SU-DHL-6 (cell line): ENCODE measurements around the gene CNTFR.

Experiments used
- EZH2phosphoT487 ChIP-seq: fragments of 200-600 bp; sonication (generic), shearing (Covaris generic); conservative IDR thresholded peaks from 2 replicates; pipeline ENCODE4 v1.6.1; 2018; ENCODE audit warnings: mild to moderate bottlenecking, antibody characterized with exemption, low read length, moderate library complexity, mixed read lengths
- TF ChIP-seq, protein P1 (sequence below): fragments of 200-600 bp; sonication (generic); IDR thresholded peaks from one replicate; pipeline ENCODE4 v1.5.1; 2017; ENCODE audit warnings: antibody characterized with exemption, mild to moderate bottlenecking, low read length, moderate library complexity; ENCODE audit not compliant: insufficient read depth, poor library complexity, severe bottlenecking

DNA sequence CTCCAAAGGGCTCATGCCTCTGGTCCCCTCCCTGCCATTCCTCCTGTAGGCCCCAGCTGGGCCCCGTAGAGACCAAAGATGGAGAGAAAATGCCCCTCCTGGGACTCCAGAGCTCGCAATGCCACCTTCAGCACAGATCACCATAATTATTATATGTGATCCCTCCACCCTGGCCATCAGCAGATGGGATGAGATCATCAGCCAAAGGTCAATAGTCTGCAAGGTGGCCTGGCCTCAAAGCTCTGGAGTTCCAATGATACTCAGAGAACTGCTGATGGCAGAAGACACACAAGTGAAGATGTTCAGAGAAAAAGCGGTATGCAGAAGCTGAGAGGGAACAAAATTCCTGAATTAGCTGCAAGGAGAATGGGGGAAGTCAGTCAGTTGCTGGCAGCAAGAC, 17.4 kb upstream of the CNTFR start:
- TF ChIP-seq, protein P1, sequence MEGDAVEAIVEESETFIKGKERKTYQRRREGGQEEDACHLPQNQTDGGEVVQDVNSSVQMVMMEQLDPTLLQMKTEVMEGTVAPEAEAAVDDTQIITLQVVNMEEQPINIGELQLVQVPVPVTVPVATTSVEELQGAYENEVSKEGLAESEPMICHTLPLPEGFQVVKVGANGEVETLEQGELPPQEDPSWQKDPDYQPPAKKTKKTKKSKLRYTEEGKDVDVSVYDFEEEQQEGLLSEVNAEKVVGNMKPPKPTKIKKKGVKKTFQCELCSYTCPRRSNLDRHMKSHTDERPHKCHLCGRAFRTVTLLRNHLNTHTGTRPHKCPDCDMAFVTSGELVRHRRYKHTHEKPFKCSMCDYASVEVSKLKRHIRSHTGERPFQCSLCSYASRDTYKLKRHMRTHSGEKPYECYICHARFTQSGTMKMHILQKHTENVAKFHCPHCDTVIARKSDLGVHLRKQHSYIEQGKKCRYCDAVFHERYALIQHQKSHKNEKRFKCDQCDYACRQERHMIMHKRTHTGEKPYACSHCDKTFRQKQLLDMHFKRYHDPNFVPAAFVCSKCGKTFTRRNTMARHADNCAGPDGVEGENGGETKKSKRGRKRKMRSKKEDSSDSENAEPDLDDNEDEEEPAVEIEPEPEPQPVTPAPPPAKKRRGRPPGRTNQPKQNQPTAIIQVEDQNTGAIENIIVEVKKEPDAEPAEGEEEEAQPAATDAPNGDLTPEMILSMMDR = no peak
- no peak for TF ChIP-seq EZH2phosphoT487
